GM19193 (cell line): ENCODE data around the gene CCDC150.

Source experiments
- POLR2A ChIP-seq: IDR thresholded peaks from 4 replicates; pipeline ENCODE4 v1.6.1; 2011; ENCODE audit not compliant: insufficient read depth, insufficient read length; ENCODE audit errors: extremely low read depth

The CCDC150 gene

DNA sequence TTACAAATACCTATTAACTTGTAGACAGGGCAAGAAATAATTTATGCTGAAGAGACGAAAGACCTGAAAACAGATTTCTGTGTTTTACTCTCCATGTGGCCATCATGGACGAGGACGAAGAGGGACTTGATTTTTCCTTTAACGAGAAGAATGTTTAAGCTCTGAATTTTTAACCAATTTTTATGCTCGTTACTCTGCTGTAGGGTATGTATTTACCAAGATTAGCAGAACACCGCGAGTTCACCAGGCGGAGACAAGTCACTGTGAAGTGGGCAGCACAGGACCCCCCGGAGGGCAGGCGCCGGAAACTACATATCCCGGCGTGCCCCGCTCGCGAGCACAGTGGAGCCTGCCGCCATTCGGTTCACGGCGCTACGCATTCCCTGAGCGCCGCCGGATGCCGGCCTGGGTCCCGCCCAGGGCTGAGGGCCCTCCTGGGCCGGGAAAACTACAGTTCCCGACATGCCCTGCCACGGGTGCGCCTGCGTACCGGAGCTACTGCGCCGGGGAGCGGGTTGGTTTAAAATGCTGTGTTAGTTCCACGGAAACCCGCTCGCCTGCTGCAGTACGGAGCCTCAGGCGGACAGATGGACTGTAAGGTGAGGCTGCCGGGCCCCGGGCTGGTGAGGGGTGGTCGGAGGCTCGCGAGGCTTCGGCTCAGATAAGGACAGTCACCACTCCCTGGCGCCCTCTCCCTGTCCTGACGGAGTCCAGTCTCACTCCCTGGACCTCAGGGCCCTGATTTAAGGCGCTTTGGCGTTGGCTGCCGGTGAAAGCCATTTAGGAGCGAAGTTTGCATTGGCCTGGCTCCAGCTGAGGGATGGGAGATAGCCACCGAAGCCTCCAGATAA is at the start of gene CCDC150:
Gene CCDC150, plus strand, starts transcription at position 536 of the 851 bp plus-strand sequence. Its CDS starts 52 bp downstream, at position 588.
- TF ChIP-seq POLR2A = peak; percentile 72

DNA sequence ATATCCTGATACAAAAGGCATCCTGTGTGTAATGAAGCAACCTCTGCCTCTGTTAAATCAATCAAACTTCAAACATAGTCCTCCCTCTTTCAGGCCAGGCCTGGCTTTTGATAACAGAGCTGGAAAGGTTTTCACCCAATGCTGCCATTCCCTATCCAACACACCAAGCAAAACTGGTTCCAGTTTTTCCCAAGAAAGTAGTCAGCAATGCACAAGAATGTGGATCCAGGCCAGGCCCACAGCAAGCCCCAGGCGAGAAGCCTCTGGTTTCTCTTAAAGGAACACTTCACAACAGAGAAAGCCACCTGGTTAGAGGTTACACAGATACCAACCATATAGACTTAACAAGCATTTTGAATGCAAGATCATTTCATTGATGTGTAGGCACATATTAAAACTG is 49.2 kb upstream of the CCDC150 start:
- TF ChIP-seq POLR2A = no peak

DNA sequence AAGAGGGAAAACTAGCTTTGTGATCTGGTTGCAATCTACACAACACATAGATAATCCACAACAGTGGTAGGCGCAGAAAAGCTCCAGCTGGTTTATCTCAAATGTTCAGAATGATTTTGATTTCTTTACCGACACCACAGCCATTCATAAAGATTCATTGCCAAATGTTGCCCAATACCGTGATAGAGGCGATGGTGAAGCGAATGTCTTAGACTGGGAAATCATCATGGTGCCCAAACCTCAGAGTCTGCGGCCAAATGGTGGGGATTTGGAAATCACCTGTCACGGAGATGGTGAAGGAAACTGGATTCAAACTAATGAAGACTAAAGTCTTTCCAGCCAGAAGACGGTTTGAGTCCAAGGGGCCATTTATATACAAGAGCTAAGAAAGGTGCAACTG is 48.5 kb upstream of the CCDC150 start:
- no peak for TF ChIP-seq POLR2A

DNA sequence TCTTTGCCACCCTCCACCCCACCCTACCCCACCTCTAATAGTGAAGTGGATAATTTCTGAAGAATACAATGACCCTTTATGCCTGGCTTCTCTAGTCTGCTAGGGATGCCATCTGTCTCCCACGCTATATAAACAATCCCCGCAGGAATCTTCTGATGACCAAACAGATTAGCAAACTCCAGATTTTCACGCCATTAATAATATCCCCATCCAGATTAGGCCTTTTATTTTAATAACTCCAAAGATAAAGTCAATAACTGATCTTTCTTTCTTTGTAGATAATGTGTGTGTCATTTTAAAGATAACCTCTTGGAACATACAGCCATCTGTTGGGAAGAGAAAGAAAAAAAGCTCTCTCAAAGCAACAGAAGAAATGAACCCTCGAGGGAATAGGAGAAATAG is 47.9 kb upstream of the CCDC150 start:
- TF ChIP-seq POLR2A = no peak

DNA sequence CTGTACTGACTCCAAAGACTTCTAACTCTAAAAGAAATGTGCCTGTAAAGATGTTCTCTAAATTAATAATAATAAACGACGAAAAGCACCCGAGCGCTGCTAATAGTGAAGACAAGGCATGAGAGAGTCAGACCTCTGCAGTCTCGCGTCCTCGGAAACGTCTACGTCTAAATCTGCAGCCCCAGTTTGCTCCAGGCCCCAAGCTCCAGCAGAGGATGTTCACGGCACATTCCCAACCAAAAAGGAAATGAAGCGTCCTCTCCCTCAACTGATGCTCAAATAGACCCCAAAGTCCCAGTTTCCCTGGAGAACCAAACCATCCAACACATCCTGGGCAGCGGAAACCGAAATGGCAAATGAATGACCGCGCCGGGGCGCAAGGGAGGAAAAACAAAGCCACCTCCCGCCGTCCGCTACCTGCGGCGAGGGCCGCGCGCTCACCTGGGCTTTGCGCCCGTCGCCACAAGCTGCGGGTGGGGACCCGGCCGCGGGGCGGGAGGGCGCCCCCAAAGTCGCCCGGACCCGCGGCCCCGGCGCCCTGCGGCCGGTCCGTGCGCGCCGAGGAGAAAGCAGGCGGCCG is 47.1 kb upstream of the CCDC150 start:
- no peak for TF ChIP-seq POLR2A

DNA sequence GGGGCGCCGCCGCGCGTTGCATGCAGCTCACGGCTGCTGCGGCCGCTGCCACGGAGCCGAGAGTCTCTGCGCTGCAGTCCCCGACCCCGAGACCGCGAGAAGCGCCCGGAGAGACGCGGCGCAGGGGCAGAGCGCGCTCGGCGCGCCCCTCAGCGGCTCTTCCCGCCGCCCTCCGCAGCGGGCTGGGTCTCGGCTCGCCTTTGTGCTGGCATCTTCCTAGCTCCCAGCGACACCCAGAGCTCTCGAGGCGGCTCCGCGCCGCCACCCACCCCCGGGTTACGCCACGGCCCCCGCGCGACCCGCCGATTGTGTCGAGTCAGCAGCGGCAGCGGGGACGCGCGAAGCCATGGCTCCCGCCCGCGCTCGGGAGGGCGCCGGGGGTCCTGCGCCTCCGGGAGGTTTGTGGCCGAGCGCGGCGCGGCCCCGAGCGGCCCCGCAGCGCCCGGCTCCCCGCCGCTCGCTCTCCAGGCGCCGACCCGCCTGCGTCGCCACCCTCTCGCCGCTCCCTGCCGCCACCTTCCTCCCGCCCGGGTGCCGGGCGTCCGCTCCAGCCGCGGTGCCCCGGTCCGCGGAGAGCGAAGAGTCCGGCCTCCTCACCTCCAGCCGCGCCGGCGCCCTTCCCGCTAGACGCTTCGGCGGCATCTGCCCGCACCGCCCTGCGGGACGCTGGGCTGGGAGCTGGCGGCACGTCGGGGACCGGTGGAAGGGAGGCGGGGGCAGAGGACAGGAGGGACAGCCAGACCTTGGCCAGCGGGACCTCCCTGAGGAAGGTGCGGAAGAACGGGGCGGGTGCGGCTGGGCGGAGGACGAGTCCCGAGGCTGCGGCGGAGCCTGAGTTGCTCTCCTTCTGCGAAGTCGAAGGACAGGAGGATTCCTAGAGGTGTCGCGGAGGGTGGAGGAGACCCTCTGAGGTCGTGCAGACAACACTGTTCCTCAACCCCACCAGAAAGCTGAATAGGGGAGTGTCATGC is 46.3 kb upstream of the CCDC150 start, which contains the start of gene HECW2:
Gene HECW2, minus strand, starts transcription at position 644 of the 971 bp plus-strand sequence.
- no peak for TF ChIP-seq POLR2A

DNA sequence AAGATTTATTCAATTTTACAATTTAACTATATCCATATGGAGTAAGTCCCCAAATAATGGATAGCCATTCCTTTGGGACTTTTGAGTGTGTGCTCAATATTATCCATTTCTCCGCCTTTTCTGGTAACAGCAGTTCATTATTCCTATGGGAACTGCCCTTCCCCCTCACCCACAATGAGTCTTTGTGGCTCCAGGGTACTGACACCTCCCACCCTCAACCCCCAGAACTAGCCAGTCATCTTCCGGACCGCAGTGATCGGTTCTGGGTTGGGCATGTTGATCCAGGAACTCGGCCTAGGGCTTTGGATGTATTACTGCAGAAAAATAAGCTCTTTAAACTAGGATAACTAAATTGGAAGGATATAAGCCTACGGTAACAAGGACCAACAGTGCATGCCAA is 45.4 kb upstream of the CCDC150 start:
- no peak for TF ChIP-seq POLR2A

DNA sequence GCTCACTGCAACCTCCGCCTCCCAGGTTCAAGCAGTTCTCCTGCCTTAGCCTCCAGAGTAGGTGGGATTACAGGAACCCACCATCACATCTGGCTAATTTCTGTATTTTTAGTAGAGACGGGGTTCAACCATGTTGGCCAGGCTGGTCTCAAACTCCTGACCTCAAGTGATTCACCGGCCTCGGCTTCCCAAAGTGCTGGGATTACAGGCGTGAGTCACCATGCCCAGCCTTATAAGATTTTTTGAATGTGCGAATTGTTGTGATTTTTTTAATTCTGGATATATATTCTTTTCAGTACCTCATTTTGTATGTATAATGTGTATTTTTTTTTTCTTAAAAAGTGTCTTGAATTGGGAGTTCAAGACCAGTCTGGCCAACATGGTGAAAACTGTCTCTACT is 42.0 kb upstream of the CCDC150 start:
- no peak for TF ChIP-seq POLR2A

DNA sequence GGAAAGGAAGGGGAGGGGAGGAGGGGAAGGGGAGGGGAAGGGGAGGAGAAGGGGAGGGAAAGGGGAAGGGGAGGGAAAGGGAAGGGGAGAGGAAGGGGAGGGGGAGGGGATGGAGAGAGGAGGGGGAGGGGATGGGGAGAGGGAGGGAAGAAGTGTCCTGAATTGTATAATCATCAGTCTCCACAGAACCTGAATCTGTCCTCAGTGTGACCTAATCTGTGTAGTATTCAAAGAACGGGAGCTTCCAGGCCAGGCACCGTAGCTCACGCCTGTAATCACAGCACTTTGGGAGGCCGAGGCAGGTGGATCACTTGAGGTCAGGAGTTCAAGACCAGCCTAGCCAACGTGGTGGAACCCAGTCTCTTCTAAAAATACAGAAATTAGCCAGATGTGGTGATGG is 41.1 kb upstream of the CCDC150 start:
- no peak for TF ChIP-seq POLR2A

DNA sequence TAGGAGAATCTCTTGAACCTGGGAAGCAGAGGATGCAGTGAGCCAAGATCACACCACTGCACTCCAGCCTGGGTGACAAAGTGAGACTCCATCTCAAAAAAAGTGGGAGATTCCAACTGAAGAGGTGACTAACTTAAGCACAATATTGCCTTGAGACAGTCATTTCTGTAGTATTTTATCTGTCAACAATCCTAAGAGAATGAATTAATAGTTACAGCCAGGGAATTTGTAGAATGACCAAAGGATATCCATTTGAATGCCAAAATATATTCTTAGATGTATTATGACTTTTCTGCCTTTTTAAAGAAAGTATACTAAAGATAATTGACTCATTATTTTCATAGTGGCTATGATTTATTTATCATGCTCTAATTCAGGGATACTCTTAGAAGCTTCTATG is 40.7 kb upstream of the CCDC150 start:
- TF ChIP-seq POLR2A = no peak

DNA sequence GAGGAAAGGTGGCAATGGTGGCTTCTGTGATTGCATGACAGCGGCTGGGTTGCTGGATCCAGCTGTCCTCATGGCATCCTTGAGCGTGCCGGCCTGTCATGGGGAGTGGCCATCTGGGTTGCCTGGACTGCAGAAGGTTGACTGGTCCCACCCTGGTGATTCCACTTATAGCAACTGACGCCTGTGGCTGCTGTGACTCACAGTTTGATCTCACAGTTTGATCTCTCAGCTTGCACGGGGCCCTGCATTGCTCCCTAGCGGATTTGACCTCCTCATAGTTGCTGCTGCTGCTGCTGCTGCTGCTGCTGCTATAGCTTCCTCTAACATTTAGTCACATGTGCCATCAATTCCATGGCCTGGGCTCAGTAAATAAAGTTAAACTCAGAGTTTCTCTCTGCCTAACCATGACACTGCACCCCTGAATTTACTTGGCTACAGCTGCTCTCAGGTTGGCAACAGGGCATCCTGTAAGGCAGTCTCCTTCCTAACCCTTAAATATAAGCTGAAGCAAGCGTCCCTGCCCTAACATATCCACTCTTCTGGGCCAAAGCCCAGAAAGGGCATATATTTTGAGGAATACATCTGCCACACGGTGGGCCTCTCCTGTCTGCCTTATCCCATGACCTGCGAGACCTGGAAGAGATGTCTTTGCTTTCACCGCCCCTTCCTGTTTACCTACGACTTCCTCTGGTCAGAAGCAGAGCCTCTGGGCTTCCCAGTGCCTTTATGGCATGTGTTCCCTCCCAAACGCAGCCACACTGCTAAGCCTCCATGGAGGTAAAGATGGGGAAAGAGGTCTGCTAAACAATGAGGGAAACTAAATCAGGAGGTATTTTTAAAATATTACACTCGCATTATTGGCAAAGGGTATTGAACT is 37.8 kb upstream of the CCDC150 start:
- TF ChIP-seq POLR2A = no peak

DNA sequence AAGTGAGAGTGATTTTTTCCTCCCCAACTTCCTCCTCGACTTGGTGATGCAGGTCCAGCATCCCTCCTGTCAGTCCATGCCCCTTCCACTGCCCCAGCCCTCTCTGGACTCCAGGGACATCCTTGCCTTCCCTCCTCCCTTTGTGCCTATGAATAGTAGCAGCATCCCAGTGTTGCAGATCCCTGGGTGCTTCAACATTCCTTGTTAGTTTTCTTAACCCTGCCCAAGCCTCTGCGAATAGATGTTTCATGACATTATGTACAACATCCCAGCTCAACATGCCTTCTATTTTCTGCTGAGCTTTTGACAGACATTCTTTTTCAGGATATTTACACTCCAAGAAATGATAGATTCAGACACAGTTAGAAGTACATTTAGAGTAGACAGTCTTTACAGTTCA is 35.3 kb upstream of the CCDC150 start:
- TF ChIP-seq POLR2A = no peak

DNA sequence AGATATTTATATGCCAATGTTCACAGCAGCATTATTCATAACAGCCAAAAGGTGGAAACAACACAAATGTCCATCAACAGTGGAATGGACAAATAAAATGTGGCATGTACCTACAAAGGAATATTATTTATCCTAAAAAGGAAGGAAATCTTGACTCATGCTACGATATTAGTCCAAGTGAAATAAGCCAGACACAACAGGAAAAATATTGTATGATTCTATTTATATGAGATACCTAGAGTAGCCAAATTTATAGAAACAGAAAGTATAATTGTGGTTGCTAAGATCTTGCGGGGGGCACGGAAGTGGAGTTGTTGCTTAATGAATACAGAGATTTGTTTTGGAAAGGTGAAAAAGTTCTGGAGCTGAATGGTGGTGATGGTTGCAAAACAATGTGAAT is 33.0 kb upstream of the CCDC150 start:
- no peak for TF ChIP-seq POLR2A

DNA sequence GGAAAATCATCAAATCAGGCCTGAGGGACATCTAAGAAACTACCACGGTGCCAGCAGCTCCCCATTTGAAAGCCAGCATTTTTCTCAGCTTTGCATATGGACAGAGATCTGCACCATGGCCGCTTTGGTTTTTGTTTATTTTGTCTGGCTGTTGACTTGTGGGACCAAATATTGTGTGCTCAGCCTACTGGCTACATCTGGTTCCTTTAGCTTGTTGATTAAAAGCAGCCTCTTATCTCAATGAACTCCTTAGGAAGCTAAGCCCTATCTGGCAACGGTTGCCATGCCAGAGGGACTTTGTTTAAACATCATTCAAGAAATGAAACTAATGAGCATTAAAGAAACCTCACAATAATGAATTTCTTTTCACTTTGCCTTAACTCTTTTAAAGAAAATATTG is 32.4 kb upstream of the CCDC150 start:
- TF ChIP-seq POLR2A = no peak
